GM18505 (cell line): ENCODE results near the gene DYNLT2.

ENCODE experiments used
- ATAC-seq: cut with Tn5 transposase; IDR thresholded peaks from one replicate; pipeline ENCODE4 v1.9.1; 2021; ENCODE audit not compliant: unreplicated experiment
- POLR2A ChIP-seq: IDR thresholded peaks from 4 replicates; pipeline ENCODE4 v1.6.1; 2011; ENCODE audit warnings: borderline replicate concordance; ENCODE audit not compliant: insufficient read depth, insufficient read length; ENCODE audit errors: extremely low read depth

The DYNLT2 gene

GRCh38 chr6:169789146-169789943 is 38.0 kb upstream of the DYNLT2 start:
- ATAC-seq: no peak
- TF ChIP-seq POLR2A: no peak

GRCh38 chr6:169788809-169789145 is 37.4 kb upstream of the DYNLT2 start:
- ATAC-seq: no peak
- TF ChIP-seq POLR2A: no peak

GRCh38 chr6:169787797-169788196 is 36.4 kb upstream of the DYNLT2 start:
- no peak for TF ChIP-seq POLR2A
- ATAC-seq: no peak

GRCh38 chr6:169786349-169786748 is 35.0 kb upstream of the DYNLT2 start:
- no peak for ATAC-seq

GRCh38 chr6:169785566-169785965 is 34.2 kb upstream of the DYNLT2 start:
- no peak for TF ChIP-seq POLR2A
- no peak for ATAC-seq

More at GRCh38 chr6:169786349-169786748, 35.0 kb upstream of the DYNLT2 start:
- no peak for TF ChIP-seq POLR2A

- no peak for TF ChIP-seq POLR2A
- no peak for ATAC-seq
Measured at GRCh38 chr6:169784821-169785340, 33.5 kb upstream of the DYNLT2 start.

- ATAC-seq: no peak
- no peak for TF ChIP-seq POLR2A
Measured at GRCh38 chr6:169783971-169784820, 32.8 kb upstream of the DYNLT2 start.

GRCh38 chr6:169783401-169783800 is 32.0 kb upstream of the DYNLT2 start:
- TF ChIP-seq POLR2A: no peak

GRCh38 chr6:169782966-169783365 is 31.6 kb upstream of the DYNLT2 start:
- no peak for ATAC-seq
- TF ChIP-seq POLR2A: no peak

More at GRCh38 chr6:169783401-169783800, 32.0 kb upstream of the DYNLT2 start:
- no peak for ATAC-seq

- ATAC-seq: no peak
- TF ChIP-seq POLR2A: no peak
Measured at GRCh38 chr6:169780571-169781091, 29.3 kb upstream of the DYNLT2 start.

GRCh38 chr6:169779896-169780295 is 28.5 kb upstream of the DYNLT2 start:
- no peak for ATAC-seq
- TF ChIP-seq POLR2A: no peak

GRCh38 chr6:169779092-169779815 is 27.9 kb upstream of the DYNLT2 start:
- ATAC-seq: no peak
- no peak for TF ChIP-seq POLR2A

- no peak for ATAC-seq
- no peak for TF ChIP-seq POLR2A
Measured at GRCh38 chr6:169778646-169779045, 27.3 kb upstream of the DYNLT2 start.

- no peak for ATAC-seq
- TF ChIP-seq POLR2A: no peak
Measured at GRCh38 chr6:169777896-169778295, 26.5 kb upstream of the DYNLT2 start.

- no peak for ATAC-seq
- no peak for TF ChIP-seq POLR2A
Measured at GRCh38 chr6:169776379-169776778, 25.0 kb upstream of the DYNLT2 start.
